GM19238 (cell line): ENCODE data around the gene SLC40A1.

ENCODE experiments used
- DNase-seq: peaks from one replicate; pipeline ENCODE4 v3.0.0; 2011; ENCODE audit warnings: low spot score; ENCODE audit not compliant: insufficient read length

SLC40A1 gene

GRCh38 chr2:189514104-189514503 is 66.5 kb downstream of the SLC40A1 start:
- DNase-seq, result no peak

GRCh38 chr2:189512879-189513278 is 67.7 kb downstream of the SLC40A1 start:
- no peak for DNase-seq

GRCh38 chr2:189511960-189512319 is 68.6 kb downstream of the SLC40A1 start:
- no peak for DNase-seq

- DNase-seq, result no peak
Observed at GRCh38 chr2:189511210-189511959, 69.2 kb downstream of the SLC40A1 start.
